Jurkat, Clone E6-1 (cell line): ENCODE results near the gene WWOX.
"Not testable (repeated sequence)": the region's sequence is repeated elsewhere in the genome, so short reads cannot be mapped to it uniquely, and the experiment has no call there.

ENCODE experiments used
- DNase-seq: peaks from one replicate; pipeline ENCODE4 v3.0.0-alpha.2; 2011; ENCODE audit warnings: low read depth, low spot score
- H3K4me3 ChIP-seq: 2 replicates; pipeline ENCODE4 v1.5.1; 2011; ENCODE audit warnings: mild to moderate bottlenecking, low read length, control low read depth, moderate library complexity

Gene WWOX

GRCh38 chr16:78589331-78589730 lies 489.9 kb downstream of the WWOX start:
- H3K4me3 ChIP-seq = no peak overlapping the region
- no peak for DNase-seq

- no peak overlapping the region for H3K4me3 ChIP-seq
- DNase-seq = no peak
Measured at GRCh38 chr16:78591682-78592103, 492.2 kb downstream of the WWOX start.

GRCh38 chr16:78592111-78592510 lies 492.7 kb downstream of the WWOX start:
- H3K4me3 ChIP-seq = no peak overlapping the region
- DNase-seq = no peak

- no peak for DNase-seq
- no peak overlapping the region for H3K4me3 ChIP-seq
Measured at GRCh38 chr16:78593352-78593751, 493.9 kb downstream of the WWOX start.

- no peak overlapping the region for H3K4me3 ChIP-seq
- DNase-seq = no peak
Measured at GRCh38 chr16:78594191-78594590, 494.7 kb downstream of the WWOX start.

- no peak overlapping the region for H3K4me3 ChIP-seq
Measured at GRCh38 chr16:78596348-78596995, 497.0 kb downstream of the WWOX start.

GRCh38 chr16:78596996-78597422 lies 497.6 kb downstream of the WWOX start:
- DNase-seq = no peak
- H3K4me3 ChIP-seq = no peak overlapping the region

More at GRCh38 chr16:78596348-78596995, 497.0 kb downstream of the WWOX start:
- no peak for DNase-seq

- H3K4me3 ChIP-seq = no peak overlapping the region
- DNase-seq = no peak
Measured at GRCh38 chr16:78597809-78598570, 498.5 kb downstream of the WWOX start.

GRCh38 chr16:78599271-78599670 lies 499.8 kb downstream of the WWOX start:
- no peak overlapping the region for H3K4me3 ChIP-seq
- no peak for DNase-seq

- DNase-seq, H3K4me3 ChIP-seq: not testable (repeated sequence)
Measured at GRCh38 chr16:78604423-78605062, 505.1 kb downstream of the WWOX start.

GRCh38 chr16:78605548-78606101 lies 506.2 kb downstream of the WWOX start:
- no peak for DNase-seq
- H3K4me3 ChIP-seq = no peak overlapping the region

GRCh38 chr16:78606545-78606944 lies 507.1 kb downstream of the WWOX start:
- no peak overlapping the region for H3K4me3 ChIP-seq
- DNase-seq = no peak

- H3K4me3 ChIP-seq = no peak overlapping the region
- no peak for DNase-seq
Measured at GRCh38 chr16:78607022-78607421, 507.6 kb downstream of the WWOX start.

- no peak overlapping the region for H3K4me3 ChIP-seq
- DNase-seq = no peak
Measured at GRCh38 chr16:78607465-78607864, 508.0 kb downstream of the WWOX start.

GRCh38 chr16:78608305-78608776 lies 508.9 kb downstream of the WWOX start:
- no peak overlapping the region for H3K4me3 ChIP-seq
- no peak for DNase-seq

- DNase-seq = no peak
- H3K4me3 ChIP-seq = no peak overlapping the region
Measured at GRCh38 chr16:78609402-78610274, 510.2 kb downstream of the WWOX start.

- no peak for DNase-seq
- H3K4me3 ChIP-seq = no peak overlapping the region
Measured at GRCh38 chr16:78611318-78611717, 511.9 kb downstream of the WWOX start.

- DNase-seq = no peak
- no peak overlapping the region for H3K4me3 ChIP-seq
Measured at GRCh38 chr16:78619811-78620210, 520.4 kb downstream of the WWOX start.

GRCh38 chr16:78620291-78620690 lies 520.8 kb downstream of the WWOX start:
- H3K4me3 ChIP-seq = no peak overlapping the region
- DNase-seq = no peak
